Natural killer cell treated with Interleukin-12 subunit alpha and Interleukin-12 subunit beta and Interleukin-15 and Interleukin-18, amount 100 ng/mL, for 72 hours (primary cell): ENCODE measurements around the gene RABGEF1. TPM values are rescaled to one million over a fixed set of nuclear protein-coding genes. Genes with fewer than 3 reads are reported as not detected.
"Not testable (repeated sequence)": the region's sequence is repeated elsewhere in the genome, so short reads cannot be mapped to it uniquely, and the experiment has no call there.

Experiments used
- ATAC-seq, 2 donors: fragments of 150-1000 bp; cut with Tn5 transposase in 1 of 2; sonication (Bioruptor Pico), chemical (Tn5 transposase) in 1 of 2; 2 replicates each; pipeline ENCODE4 v1.10.0; 2021
- DNase-seq: peaks from one replicate; pipeline ENCODE4 v3.0.0; 2022; ENCODE audit warnings: low spot score
- H3K27ac Mint-ChIP-seq, 2 donors: 1 replicate in 1 of 2; 2 replicates in 1 of 2; pipeline ENCODE4 v1.8.0; 2022; ENCODE audit warnings: mixed read lengths in 2 of 2, mild to moderate bottlenecking in 1 of 2, moderate library complexity in 1 of 2
- H3K27me3 Mint-ChIP-seq, 2 donors: 1 replicate in 1 of 2; 2 replicates in 1 of 2; pipeline ENCODE4 v1.8.0; 2022; ENCODE audit warnings: mixed read lengths in 2 of 2
- H3K36me3 Mint-ChIP-seq: one replicate; pipeline ENCODE4 v1.8.0; 2022; ENCODE audit warnings: mixed read lengths
- H3K4me1 Mint-ChIP-seq, 2 donors: 1 replicate in 1 of 2; 2 replicates in 1 of 2; pipeline ENCODE4 v1.8.0; 2022; ENCODE audit warnings: low read depth in 2 of 2, mixed read lengths in 2 of 2, mild to moderate bottlenecking in 1 of 2
- H3K4me3 Mint-ChIP-seq: one replicate; pipeline ENCODE4 v1.8.0; 2022; ENCODE audit warnings: mixed read lengths
- H3K9me3 Mint-ChIP-seq: 2 replicates; pipeline ENCODE4 v1.8.0; 2022; ENCODE audit warnings: mixed read lengths
- total RNA-seq, 2 donors: library from RNA; stranded (reverse); gene quantifications; one replicate each; pipeline ENCODE4 v1.2.3, GENCODE V29; 2022

The RABGEF1 gene
- total RNA-seq, 2 donors from 2014 or later = 33.2 to 44.8 TPM

DNA sequence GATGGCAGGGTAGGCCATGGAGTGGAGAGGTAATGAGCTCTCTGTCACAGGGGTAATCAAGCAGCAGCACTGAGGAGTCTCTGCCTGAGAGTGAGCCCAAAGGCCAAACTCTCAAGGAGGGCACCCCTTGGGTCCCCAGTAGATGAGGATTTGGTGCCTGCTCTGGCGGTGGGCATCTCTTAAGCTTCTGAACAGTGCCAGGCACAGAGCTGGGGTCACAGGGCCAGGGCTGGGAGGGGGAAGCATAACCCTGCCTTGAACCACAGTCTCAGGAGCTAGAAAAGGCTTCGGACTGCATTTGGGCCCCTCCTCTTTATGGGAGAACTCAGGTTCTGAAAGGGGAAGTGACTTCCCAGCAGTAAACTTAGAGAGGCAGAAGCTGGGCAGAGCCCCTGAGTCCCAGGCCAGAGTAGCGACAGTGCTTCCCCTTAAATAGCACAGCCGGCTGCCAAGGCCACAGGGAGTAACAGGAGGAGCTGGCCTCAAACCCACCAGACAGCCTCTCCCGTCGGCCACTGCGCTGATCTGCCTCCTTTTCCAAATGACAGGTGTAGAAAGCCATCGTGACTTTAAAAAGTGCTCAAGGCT is 76.8 kb downstream of the RABGEF1 start:
- ATAC-seq = peak in 1 of 2 donors; percentile 54
- H3K9me3 Mint-ChIP-seq, H3K4me1 Mint-ChIP-seq, DNase-seq, H3K27me3 Mint-ChIP-seq, H3K4me3 Mint-ChIP-seq, H3K36me3 Mint-ChIP-seq, H3K27ac Mint-ChIP-seq: not testable (repeated sequence)

- not testable (repeated sequence) for H3K4me1 Mint-ChIP-seq, H3K27ac Mint-ChIP-seq, H3K4me3 Mint-ChIP-seq, H3K9me3 Mint-ChIP-seq, H3K36me3 Mint-ChIP-seq, H3K27me3 Mint-ChIP-seq, DNase-seq, ATAC-seq
Observed at GRCh38 chr7:66817956-66818355, 77.4 kb downstream of the RABGEF1 start.

DNA sequence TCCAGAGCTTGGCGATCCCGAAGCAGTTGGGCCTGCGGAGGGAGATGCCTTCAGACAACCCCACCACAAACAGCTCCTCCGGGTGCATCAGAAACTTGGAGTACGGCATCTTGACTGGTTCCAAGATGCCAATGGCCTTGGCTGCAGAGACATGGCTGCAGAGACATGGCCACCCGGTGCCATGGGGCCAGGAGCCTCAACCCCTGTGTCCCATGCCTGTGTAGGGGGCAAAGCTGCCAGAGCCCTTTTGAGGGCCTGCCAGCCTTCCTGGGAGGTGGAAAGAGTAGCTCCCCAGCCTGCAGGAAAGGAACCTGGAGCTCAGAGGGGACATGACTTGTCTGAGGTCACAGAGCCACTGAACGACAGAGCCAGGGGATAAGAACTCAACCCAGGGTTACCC is 83.5 kb downstream of the RABGEF1 start:
- DNase-seq = no peak
- no peaks in the 10 kb centered on the region for H3K4me1 Mint-ChIP-seq
- no peak overlapping the region for H3K4me3 Mint-ChIP-seq
- no peak for ATAC-seq
- H3K27me3 Mint-ChIP-seq = no peaks in the 10 kb centered on the region
- no peaks in the 10 kb centered on the region for H3K36me3 Mint-ChIP-seq
- H3K9me3 Mint-ChIP-seq = no peaks in the 10 kb centered on the region
- no peak overlapping the region for H3K27ac Mint-ChIP-seq

DNA sequence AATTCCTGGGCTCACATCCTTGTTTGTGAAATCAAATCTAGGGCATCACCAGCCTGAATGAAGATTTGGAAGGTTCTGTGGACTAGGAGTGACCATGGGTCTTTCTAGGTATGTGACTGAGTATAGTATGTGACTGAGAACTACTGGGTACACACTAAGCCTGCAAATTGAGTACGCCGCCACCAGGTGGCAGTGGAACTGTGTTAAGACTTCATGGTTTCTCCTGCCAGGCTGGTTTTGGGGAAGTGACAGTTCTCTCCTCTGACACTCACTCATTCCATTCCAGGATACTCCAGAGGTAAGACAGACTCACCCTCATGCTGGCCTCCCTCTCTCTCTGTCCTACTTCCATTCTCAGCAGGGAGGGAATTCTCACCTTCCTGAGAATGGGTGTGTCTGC is 85.0 kb downstream of the RABGEF1 start:
- H3K4me3 Mint-ChIP-seq, H3K9me3 Mint-ChIP-seq, H3K27ac Mint-ChIP-seq, DNase-seq, H3K4me1 Mint-ChIP-seq, H3K27me3 Mint-ChIP-seq, H3K36me3 Mint-ChIP-seq: not testable (repeated sequence)
- peak in 1 of 2 donors; percentile 62 for ATAC-seq

- H3K27ac Mint-ChIP-seq = no peak overlapping the region
Observed at GRCh38 chr7:66826649-66827048, 86.1 kb downstream of the RABGEF1 start.

GRCh38 chr7:66830976-66831375 is 90.4 kb downstream of the RABGEF1 start:
- H3K27ac Mint-ChIP-seq, H3K27me3 Mint-ChIP-seq, H3K4me3 Mint-ChIP-seq, DNase-seq, H3K4me1 Mint-ChIP-seq, H3K9me3 Mint-ChIP-seq, ATAC-seq, H3K36me3 Mint-ChIP-seq: not testable (repeated sequence)

More at GRCh38 chr7:66826649-66827048, 86.1 kb downstream of the RABGEF1 start:
- H3K36me3 Mint-ChIP-seq = no peaks in the 10 kb centered on the region
- H3K4me3 Mint-ChIP-seq = no peak overlapping the region
- no peaks in the 10 kb centered on the region for H3K4me1 Mint-ChIP-seq
- ATAC-seq (no peak), DNase-seq (no peak)
- no peaks in the 10 kb centered on the region for H3K9me3 Mint-ChIP-seq
- H3K27me3 Mint-ChIP-seq = no peaks in the 10 kb centered on the region

GRCh38 chr7:66832531-66833351 is 92.2 kb downstream of the RABGEF1 start:
- H3K4me3 Mint-ChIP-seq = no peak overlapping the region
- ATAC-seq (peak in 1 of 2 donors; percentile 28), DNase-seq (no peak)
- H3K27ac Mint-ChIP-seq = no peak overlapping the region
- no peaks in the 10 kb centered on the region for H3K27me3 Mint-ChIP-seq
- no peaks in the 10 kb centered on the region for H3K36me3 Mint-ChIP-seq
- no peaks in the 10 kb centered on the region for H3K9me3 Mint-ChIP-seq
- no peaks in the 10 kb centered on the region for H3K4me1 Mint-ChIP-seq

DNA sequence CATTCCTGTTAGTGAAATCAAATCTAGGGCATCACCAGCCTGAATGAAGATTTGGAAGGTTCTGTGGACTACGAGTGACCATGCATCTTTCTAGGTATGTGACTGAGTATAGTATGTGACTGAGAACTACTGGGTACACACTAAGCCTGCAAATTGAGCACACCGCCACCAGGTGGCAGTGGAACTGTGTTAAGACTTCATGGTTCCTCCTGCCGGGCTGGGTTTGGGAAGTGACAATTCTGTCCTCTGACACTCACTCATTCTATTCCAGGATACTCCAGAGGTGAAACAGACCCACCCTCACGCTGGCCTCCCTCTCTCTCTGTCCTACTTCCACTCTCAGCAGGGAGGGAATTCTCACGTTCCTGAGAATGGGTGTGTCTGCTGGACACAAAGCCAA is 96.5 kb downstream of the RABGEF1 start:
- peak; percentile 68 to 69 for ATAC-seq
- Mint-ChIP-seq H3K27ac (no peak overlapping the region), H3K4me3 (no peak overlapping the region), H3K9me3 (no peaks in the 10 kb centered on the region), H3K36me3 (no peaks in the 10 kb centered on the region), H3K27me3 (no peaks in the 10 kb centered on the region), H3K4me1 (peaks cover 0 to 4% of the 10 kb centered on the region in 2 donors)
- DNase-seq = no peak

DNA sequence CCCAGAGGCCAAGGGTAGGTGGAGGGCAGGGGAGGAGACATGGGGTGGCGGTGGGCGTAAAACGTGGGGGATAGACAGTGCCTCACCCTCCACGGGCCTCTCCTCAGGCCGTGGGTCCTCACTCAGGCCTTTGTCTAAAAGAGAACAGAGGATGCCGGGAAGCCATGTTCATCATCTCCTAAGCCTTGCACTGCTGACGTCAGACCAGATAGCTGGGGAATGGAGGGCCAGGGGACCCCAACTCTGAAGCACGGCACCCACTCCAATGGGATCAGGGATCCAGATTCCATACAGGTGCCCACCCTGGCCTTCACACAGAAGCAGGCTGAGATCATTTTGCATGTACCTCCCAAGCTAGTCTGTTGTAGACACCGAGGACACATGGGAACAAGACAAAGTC is 97.1 kb downstream of the RABGEF1 start:
- H3K36me3 Mint-ChIP-seq = no peaks in the 10 kb centered on the region
- H3K4me3 Mint-ChIP-seq = no peak overlapping the region
- peaks cover 0 to 4% of the 10 kb centered on the region in 2 donors for H3K4me1 Mint-ChIP-seq
- ATAC-seq (no peak), DNase-seq (no peak)
- H3K27ac Mint-ChIP-seq = no peak overlapping the region
- H3K27me3 Mint-ChIP-seq = no peaks in the 10 kb centered on the region
- no peaks in the 10 kb centered on the region for H3K9me3 Mint-ChIP-seq

DNA sequence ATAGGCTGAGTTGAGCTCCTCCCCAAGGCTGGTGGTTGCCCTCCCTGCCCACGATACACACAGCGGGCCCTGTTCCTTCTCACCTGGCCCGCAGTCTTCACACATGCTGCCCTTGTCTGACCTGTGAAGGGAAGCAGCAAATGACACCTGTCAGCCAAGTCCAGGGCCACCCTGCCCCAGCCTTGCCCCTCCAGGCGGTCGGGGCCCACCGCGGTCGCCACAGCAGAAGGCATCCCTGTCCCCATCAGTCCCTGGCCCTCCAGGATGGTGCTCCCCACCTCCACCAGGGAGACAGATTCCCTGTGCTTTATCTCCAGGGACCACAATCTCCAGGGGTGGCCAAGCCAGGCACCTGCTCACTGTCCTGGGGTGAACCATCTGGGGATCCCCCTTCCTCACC is 99.3 kb downstream of the RABGEF1 start:
- DNase-seq (no peak), ATAC-seq (no peak)
- no peaks in the 10 kb centered on the region for H3K9me3 Mint-ChIP-seq
- no peak overlapping the region for H3K4me3 Mint-ChIP-seq
- peaks cover 3 to 13% of the 10 kb centered on the region in 2 donors for H3K4me1 Mint-ChIP-seq
- no peaks in the 10 kb centered on the region for H3K27me3 Mint-ChIP-seq
- no peak overlapping the region for H3K27ac Mint-ChIP-seq
- no peaks in the 10 kb centered on the region for H3K36me3 Mint-ChIP-seq

- Mint-ChIP-seq H3K27me3 (no peaks in the 10 kb centered on the region), H3K36me3 (no peaks in the 10 kb centered on the region), H3K4me3 (no peak overlapping the region), H3K27ac (no peak overlapping the region), H3K4me1 (peaks cover 6 to 16% of the 10 kb centered on the region in 2 donors), H3K9me3 (no peaks in the 10 kb centered on the region)
- ATAC-seq (no peak), DNase-seq (no peak)
Observed at GRCh38 chr7:66840316-66840715, 99.8 kb downstream of the RABGEF1 start.

DNA sequence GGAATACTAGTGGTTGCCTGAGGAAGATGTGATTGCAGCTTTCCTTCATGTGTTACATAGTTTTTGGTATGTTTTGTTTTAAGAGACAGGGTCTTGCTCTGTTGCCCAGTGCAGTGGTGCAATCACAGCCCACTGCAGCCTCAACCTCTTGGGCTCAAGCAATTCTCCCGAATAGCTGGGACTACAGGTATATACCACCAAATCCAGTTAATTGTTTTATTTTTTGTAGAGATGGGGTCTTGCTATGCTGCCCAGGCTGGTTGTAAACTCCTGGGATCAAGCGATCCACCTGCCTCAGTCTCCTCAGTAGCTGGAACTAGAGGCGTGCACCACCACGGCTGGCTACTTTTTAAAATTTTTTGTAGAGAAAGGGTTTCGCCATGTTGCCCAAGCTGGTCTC is 101.4 kb downstream of the RABGEF1 start:
- Mint-ChIP-seq H3K9me3 (no peaks in the 10 kb centered on the region), H3K4me3 (no peak overlapping the region), H3K36me3 (no peaks in the 10 kb centered on the region), H3K4me1 (peaks cover 6 to 19% of the 10 kb centered on the region in 2 donors), H3K27me3 (no peaks in the 10 kb centered on the region), H3K27ac (no peak overlapping the region)
- DNase-seq (no peak), ATAC-seq (no peak)

- not testable (repeated sequence) for H3K36me3 Mint-ChIP-seq, H3K27me3 Mint-ChIP-seq, ATAC-seq, H3K9me3 Mint-ChIP-seq, DNase-seq
- Mint-ChIP-seq H3K4me1 (peaks cover 6 to 23% of the 10 kb centered on the region in 2 donors), H3K4me3 (peak overlapping the region; percentile 93), H3K27ac (peak overlapping the region; percentile 90 to 96)
Observed at GRCh38 chr7:66843492-66843891, 103.0 kb downstream of the RABGEF1 start.

DNA sequence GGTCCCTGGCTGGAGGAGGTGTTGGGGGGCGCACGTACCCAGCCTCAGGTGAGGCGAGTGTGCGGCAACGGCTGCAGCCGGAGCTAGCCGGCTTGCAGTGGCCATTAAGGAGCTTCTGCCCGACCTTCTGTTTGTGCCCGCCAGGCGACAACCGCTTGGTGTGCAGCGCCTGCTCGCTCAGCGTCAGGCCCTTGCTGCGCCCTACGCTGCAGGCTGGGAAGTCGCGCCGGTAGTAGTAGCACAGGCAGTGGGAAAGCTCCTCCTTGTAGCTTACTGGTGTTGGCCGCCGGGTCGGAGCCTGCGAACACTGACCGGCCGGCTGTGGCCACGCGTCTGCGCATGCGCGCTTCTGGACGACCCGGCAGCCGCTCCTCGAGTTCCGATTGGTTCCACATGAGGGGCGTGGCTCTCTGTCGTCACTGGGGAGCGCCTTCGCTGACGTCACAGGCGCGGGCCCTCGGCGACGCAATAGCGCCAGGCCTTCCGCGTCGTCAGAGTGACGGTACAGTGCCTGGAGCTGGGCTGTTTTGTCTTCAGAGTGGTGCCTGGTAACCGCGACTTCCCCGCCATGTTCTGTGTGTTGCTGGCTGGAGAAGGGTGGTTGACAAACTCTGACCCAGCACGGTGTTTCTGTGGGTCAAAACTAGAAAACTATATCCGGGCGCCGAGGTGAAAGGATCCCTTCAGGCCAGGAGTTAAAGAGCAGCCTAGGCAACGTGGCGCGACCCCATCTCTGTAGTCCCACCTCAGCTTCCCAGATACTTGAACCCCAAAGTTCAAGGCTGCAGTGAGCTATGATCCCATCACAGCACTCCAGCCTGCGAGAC is 104.2 kb downstream of the RABGEF1 start:
- H3K4me3 Mint-ChIP-seq = peak overlapping the region; percentile 93
- H3K4me1 Mint-ChIP-seq = peaks cover 6 to 18% of the 10 kb centered on the region in 2 donors
- no peaks in the 10 kb centered on the region for H3K27me3 Mint-ChIP-seq
- H3K9me3 Mint-ChIP-seq = no peaks in the 10 kb centered on the region
- ATAC-seq (peak; percentile 97 to 98), DNase-seq (peak; percentile 99)
- peak overlapping the region; percentile 90 to 96 for H3K27ac Mint-ChIP-seq
- H3K36me3 Mint-ChIP-seq = no peaks in the 10 kb centered on the region
